ENCODE data around the gene ITGA5. TPM values are rescaled to one million over a fixed set of nuclear protein-coding genes. Genes with fewer than 3 reads are reported as not detected.

The ITGA5 gene
- total RNA-seq, 1 experiment from 2014 or later, result 12.2 TPM

GRCh38 chr12:54352891-54353874 lies 65.9 kb downstream of the ITGA5 start:
- no peak overlapping the region for H3K23ac ChIP-seq (ENCODE audit: insufficient read length, low read depth, low read length)
- H3K27ac ChIP-seq (ENCODE audit: insufficient read length, low read depth, low read length), result no peak overlapping the region
- no peaks in the 10 kb centered on the region for H3K9me3 ChIP-seq (ENCODE audit: control insufficient read depth, low read depth, low read length)
- no peak overlapping the region for H2BK5ac ChIP-seq (ENCODE audit: insufficient read length, low read length)
- WGBS (ENCODE audit: extremely low coverage, insufficient read length, low lambda C conversion rate), result no CpG with 5 or more reads among the region's 1 CpG
- no peaks in the 10 kb centered on the region for H3K27me3 ChIP-seq (ENCODE audit: insufficient read depth, low read length)
- no peak overlapping the region for H4K8ac ChIP-seq (replicated peaks; ENCODE audit: insufficient read length, low read depth, low read length)
- no peaks in the 10 kb centered on the region for H3K79me2 ChIP-seq (ENCODE audit: insufficient read depth, low read length)
- H3T11ph ChIP-seq (ENCODE audit: low read length), result no peak overlapping the region
- peak overlapping the region; percentile 51 for H3K18ac ChIP-seq (ENCODE audit: insufficient read length, low read depth, low read length)
- H3K14ac ChIP-seq (ENCODE audit: insufficient read depth, low read length), result peak overlapping the region; percentile 79; the same call in 1 of the 2 replicates
- H2AFZ ChIP-seq (ENCODE audit: low read length), result no peak overlapping the region
- no peak overlapping the region for H3K4ac ChIP-seq (ENCODE audit: low read depth, low read length)
- H3K4me3 Mint-ChIP-seq, result peak overlapping the region; percentile 71 to 88
- H3K9ac ChIP-seq (ENCODE audit: extremely low read depth, insufficient read length, low read length), result no peak overlapping the region
- no peaks in the 10 kb centered on the region for H3K9me3 Mint-ChIP-seq
- peaks cover 22% of the 10 kb centered on the region for H3K4me1 ChIP-seq (ENCODE audit: insufficient read depth, low read length)
- DNase-seq, result peak; percentile 47
- no peak for TF ChIP-seq CTCF (conservative IDR thresholded peaks at IDR 0.05)
- H3K4me1 Mint-ChIP-seq, result peaks cover 49 to 55% of the 10 kb centered on the region in 2 experiments
- peaks cover 24% of the 10 kb centered on the region for H3K27me3 Mint-ChIP-seq (ENCODE audit: low read depth)
- no peak overlapping the region for H4K5ac ChIP-seq (ENCODE audit: insufficient read length, low read depth, low read length)
- H4K20me1 ChIP-seq (ENCODE audit: control insufficient read depth, insufficient read depth, insufficient read length), result no peaks in the 10 kb centered on the region
- H3K56ac ChIP-seq (ENCODE audit: insufficient read length, low read depth, low read length), result no peak overlapping the region
- H2BK15ac ChIP-seq (ENCODE audit: low read depth, low read length), result no peak overlapping the region
- no peak overlapping the region for H4K91ac ChIP-seq (ENCODE audit: insufficient read length, low read depth, low read length)
- peaks cover 11 to 24% (median 20%) of the 10 kb centered on the region in 3 experiments; a peak in 6 of 7 replicates for H3K36me3 Mint-ChIP-seq (ENCODE audit: insufficient read depth in 1 of 3, low read depth in 3 of 3)
- H2BK120ac ChIP-seq (ENCODE audit: low read depth, low read length, poor library complexity, severe bottlenecking), result no peak overlapping the region
- peak overlapping the region; percentile 65 for H3K4me2 ChIP-seq (ENCODE audit: insufficient read depth, insufficient read length, low read length)
- no peak overlapping the region for H2BK20ac ChIP-seq (ENCODE audit: low read depth, low read length, poor library complexity, severe bottlenecking)
- no peak overlapping the region for H2BK12ac ChIP-seq (ENCODE audit: insufficient read length, low read depth, low read length)
- no peak overlapping the region for H2AK5ac ChIP-seq (ENCODE audit: insufficient read length, low read length)
- H3K79me1 ChIP-seq (ENCODE audit: insufficient read depth, low read depth, low read length, poor library complexity, severe bottlenecking), result no peaks in the 10 kb centered on the region
- peak overlapping the region; percentile 93 to 97 (median 97); a peak in 6 of 7 replicates for H3K27ac Mint-ChIP-seq
- peaks cover 12% of the 10 kb centered on the region for H3K23me2 ChIP-seq (ENCODE audit: insufficient read length, low read depth, low read length, poor library complexity, severe bottlenecking)
